Neural cell (in vitro differentiated cells): Measurements from ENCODE around the gene ACOT8.

Experiments used
- EP300 ChIP-seq: fragments of 450-650 bp; conservative IDR thresholded peaks from 2 replicates; pipeline ENCODE4 v1.6.1; 2014; ENCODE audit warnings: antibody characterized with exemption, mild to moderate bottlenecking, moderate library complexity; ENCODE audit not compliant: poor library complexity, severe bottlenecking
- POLR2AphosphoS5 ChIP-seq: IDR thresholded peaks from 2 replicates; pipeline ENCODE4 v1.6.1; 2012
- REST ChIP-seq: IDR thresholded peaks from 2 replicates; pipeline ENCODE4 v1.6.1; 2012; ENCODE audit warnings: borderline replicate concordance
- TAF1 ChIP-seq: IDR thresholded peaks from 2 replicates; pipeline ENCODE4 v1.6.1; 2012; ENCODE audit warnings: low read depth
- TF ChIP-seq, protein P1 (sequence below): fragments of 450-650 bp; IDR thresholded peaks from 2 replicates; pipeline ENCODE4 v1.5.1; 2014; ENCODE audit warnings: antibody characterized with exemption, mild to moderate bottlenecking, moderate library complexity; ENCODE audit not compliant: poor library complexity, severe bottlenecking

DNA sequence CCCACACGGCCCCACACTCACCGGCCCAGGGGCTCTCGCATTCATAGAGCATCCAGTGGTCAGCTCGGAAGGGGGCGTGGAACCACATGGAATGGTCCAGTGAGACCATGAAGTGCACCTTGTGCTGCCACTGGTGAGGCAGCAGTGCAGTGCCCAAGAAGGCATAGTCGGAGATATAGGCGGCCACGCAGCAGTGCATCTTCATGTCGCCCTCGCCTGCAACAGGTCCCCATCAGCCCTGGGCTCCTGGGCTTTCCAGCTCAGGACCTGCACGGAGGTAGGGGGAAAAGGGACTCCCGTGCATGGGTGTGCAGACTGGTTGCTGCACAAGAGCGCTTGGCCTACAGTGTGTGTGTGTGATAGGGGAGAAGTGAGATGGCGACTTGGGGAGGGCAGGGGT lies 13.7 kb downstream of the ACOT8 start:
- TF ChIP-seq, protein P1, sequence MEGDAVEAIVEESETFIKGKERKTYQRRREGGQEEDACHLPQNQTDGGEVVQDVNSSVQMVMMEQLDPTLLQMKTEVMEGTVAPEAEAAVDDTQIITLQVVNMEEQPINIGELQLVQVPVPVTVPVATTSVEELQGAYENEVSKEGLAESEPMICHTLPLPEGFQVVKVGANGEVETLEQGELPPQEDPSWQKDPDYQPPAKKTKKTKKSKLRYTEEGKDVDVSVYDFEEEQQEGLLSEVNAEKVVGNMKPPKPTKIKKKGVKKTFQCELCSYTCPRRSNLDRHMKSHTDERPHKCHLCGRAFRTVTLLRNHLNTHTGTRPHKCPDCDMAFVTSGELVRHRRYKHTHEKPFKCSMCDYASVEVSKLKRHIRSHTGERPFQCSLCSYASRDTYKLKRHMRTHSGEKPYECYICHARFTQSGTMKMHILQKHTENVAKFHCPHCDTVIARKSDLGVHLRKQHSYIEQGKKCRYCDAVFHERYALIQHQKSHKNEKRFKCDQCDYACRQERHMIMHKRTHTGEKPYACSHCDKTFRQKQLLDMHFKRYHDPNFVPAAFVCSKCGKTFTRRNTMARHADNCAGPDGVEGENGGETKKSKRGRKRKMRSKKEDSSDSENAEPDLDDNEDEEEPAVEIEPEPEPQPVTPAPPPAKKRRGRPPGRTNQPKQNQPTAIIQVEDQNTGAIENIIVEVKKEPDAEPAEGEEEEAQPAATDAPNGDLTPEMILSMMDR = no peak
- TF ChIP-seq POLR2AphosphoS5 (no peak), EP300 (no peak), REST (no peak), TAF1 (no peak)
